Retinal pigment epithelial cell (primary cell): ENCODE results near the gene OR13F1.
"Not testable (repeated sequence)": the region's sequence is repeated elsewhere in the genome, so short reads cannot be mapped to it uniquely, and the experiment has no call there.

Experiments
- DNase-seq: peaks from one replicate; pipeline ENCODE4 v3.0.0-alpha.2; 2010; ENCODE audit warnings: low read depth
- H3K4me3 ChIP-seq: 2 replicates; pipeline ENCODE4 v1.5.1; 2011; ENCODE audit warnings: mild to moderate bottlenecking, low read length, control low read depth, moderate library complexity
- TF ChIP-seq, protein P1 (sequence below): conservative IDR thresholded peaks from 2 replicates; pipeline ENCODE4 v1.5.1; 2011; ENCODE audit warnings: low read depth, low read length, control low read depth, inconsistent platforms

The OR13F1 gene

DNA sequence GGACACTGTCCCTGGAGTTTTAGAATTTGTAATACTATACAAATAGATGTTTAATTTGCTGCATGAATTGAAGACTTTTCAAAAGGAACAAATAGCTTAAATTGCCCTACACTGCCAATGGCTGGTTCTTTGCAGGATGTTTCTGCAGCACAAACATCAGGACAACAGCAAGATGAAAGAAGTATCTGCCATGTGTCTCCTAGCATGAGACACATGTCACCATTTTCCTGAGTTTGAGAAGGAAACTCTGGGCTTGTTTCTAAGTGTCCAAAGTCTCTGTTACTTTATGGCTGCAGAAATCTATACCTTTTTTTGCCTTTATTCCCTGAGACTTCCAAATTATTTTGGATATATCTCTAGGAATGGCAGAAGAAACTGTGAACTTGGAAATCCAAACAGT is 623 bp upstream of the OR13F1 start:
- DNase-seq, result no peak
- H3K4me3 ChIP-seq, result no peak overlapping the region
- TF ChIP-seq, protein P1, sequence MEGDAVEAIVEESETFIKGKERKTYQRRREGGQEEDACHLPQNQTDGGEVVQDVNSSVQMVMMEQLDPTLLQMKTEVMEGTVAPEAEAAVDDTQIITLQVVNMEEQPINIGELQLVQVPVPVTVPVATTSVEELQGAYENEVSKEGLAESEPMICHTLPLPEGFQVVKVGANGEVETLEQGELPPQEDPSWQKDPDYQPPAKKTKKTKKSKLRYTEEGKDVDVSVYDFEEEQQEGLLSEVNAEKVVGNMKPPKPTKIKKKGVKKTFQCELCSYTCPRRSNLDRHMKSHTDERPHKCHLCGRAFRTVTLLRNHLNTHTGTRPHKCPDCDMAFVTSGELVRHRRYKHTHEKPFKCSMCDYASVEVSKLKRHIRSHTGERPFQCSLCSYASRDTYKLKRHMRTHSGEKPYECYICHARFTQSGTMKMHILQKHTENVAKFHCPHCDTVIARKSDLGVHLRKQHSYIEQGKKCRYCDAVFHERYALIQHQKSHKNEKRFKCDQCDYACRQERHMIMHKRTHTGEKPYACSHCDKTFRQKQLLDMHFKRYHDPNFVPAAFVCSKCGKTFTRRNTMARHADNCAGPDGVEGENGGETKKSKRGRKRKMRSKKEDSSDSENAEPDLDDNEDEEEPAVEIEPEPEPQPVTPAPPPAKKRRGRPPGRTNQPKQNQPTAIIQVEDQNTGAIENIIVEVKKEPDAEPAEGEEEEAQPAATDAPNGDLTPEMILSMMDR, result no peak

DNA sequence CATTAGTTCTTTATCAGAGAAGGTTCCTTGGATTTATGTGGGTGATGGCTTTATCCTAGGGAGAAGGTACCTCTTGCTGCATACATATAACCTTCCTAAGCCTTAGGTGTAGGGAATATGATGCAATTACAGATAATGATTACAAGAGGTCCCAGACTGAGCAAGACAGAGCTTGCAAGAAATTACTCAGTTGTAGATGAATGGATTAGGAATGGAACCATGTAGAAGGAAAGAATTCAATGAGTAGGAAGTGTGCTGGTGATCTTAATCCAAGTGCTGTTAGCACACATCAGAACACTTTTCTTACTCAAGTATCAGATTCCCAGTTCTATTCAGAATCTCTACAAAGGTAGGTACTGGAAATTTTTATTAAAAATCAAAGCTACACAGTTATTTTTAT is 2.5 kb downstream of the OR13F1 start:
- DNase-seq, result no peak
- TF ChIP-seq, protein P1, result no peak
- H3K4me3 ChIP-seq, result no peak overlapping the region

DNA sequence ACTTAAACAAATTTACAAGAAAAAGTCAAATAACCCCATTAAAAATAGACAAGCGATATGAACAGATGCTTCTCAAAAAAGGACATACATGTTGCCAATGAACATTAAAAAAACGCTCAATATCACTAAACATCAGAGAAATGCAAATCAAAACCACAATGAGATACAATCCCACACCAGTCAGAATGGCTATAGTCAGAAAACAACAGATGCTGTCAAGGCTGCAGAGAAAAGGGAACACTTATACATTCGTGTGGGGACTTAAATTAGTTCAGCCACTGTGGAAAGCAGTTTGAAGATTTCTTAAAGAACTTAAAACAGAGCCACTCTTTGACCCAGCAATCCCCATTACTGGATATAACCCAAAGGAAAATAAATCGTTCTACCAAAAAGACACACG is 10.8 kb downstream of the OR13F1 start:
- TF ChIP-seq, protein P1, result no peak
- no peak for DNase-seq

DNA sequence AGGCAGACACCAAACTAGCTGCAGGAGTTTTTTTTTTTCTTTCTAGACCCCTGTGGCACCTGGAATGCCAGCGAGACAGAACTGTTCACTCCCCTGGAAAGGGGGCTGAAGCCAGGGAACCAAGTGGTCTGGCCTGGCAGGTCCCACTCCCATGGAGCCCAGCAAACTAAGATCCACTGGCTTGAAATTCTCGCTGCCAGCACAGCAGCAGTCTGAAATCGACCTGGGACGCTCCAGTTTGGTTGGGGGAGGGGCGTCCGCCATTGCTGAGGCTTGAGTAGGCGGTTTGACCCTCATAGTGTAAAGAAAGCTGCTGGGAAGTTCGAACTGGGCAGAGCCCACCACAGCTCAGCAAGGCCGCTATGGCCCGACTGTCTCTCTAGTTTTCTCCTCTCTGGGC is 16.2 kb downstream of the OR13F1 start:
- DNase-seq, H3K4me3 ChIP-seq: not testable (repeated sequence)

More for the DNA sequence above, 10.8 kb downstream of the OR13F1 start:
- H3K4me3 ChIP-seq, result no peak overlapping the region

- TF ChIP-seq, protein P1, result no peak
- DNase-seq, result no peak
- no peak within 1 kb of the TSS for H3K4me3 ChIP-seq
These were observed 23.0 kb downstream of the OR13F1 start, which contains the start of gene OR13C4 for GRCh38 chr9:104527109-104527508. TSS of gene OR13C4 (minus strand) at chr9:104527209. CDS start at chr9:104527209, 0 bp downstream.

DNA sequence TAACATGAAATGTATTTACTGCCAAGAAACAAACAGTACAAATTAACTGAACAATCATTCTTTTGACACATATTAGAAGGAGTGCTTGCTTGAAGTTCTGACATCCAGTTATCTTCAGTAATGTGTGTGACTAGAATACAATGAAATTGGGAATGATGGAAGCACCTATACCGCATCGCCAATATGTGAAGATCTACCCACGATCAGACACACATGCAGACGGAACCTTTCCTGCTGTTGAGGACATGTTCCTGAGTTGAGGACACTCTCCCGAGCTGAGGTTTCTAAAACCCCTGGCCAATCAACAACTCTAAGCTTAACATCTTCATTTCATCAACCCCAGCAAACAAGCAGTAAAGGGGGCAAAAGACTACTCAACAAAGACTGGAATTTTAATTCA is 32.7 kb downstream of the OR13F1 start, which contains the start of gene OR13C3:
Gene OR13C3 (minus strand): TSS at position 101 of the 400 bp plus-strand sequence. CDS start 133 bp downstream, outside the sequence.
- no peak within 1 kb of the TSS for H3K4me3 ChIP-seq
- no peak for DNase-seq
- TF ChIP-seq, protein P1, result no peak

- no peak for DNase-seq
- no peak overlapping the region for H3K4me3 ChIP-seq
- TF ChIP-seq, protein P1, result no peak
These were observed 35.2 kb downstream of the OR13F1 start for GRCh38 chr9:104539275-104539674.

DNA sequence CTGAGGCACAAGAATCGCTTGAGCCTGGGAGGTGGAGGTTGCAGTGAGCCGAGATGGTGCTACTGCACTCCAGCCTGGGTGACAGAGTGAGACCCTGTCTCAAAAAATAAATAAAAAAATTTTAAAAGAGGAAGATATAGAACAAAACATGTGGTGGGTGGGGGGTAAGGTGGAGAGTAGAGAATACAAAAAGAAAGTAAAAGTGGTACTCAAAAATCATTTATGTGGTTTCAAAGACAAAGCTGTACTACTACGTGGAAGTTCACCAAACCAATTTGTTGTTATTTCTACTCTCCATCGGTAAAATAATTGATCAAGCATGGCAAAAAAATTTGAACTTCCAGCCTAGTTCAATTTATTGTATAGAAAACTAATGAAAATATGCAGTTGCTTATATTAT is 40.6 kb downstream of the OR13F1 start:
- H3K4me3 ChIP-seq, result no peak overlapping the region
- no peak for DNase-seq
- TF ChIP-seq, protein P1, result no peak
